CD14-positive monocyte (primary cell): ENCODE data around the gene PRKCA. TPM values are rescaled to one million over a fixed set of nuclear protein-coding genes. Genes with fewer than 3 reads are reported as not detected.

Experiments used
- DNase-seq, 3 donors: peaks; one replicate each; pipeline ENCODE4 v3.0.0-alpha.2; 2011 to 2022
- H2AFZ ChIP-seq: 2 replicates; pipeline ENCODE4 v1.6.0; 2012; ENCODE audit warnings: mild to moderate bottlenecking, low read depth, low read length, inconsistent platforms; ENCODE audit not compliant: insufficient read depth, poor library complexity, severe bottlenecking
- H3K27ac ChIP-seq, 2 donors: 1 replicate in 1 of 2; 2 replicates in 1 of 2; pipeline ENCODE4 v1.5.1; 2012 to 2013; ENCODE audit warnings: low read length in 2 of 2, control low read depth in 1 of 2, inconsistent platforms in 1 of 2, low read depth in 1 of 2, mild to moderate bottlenecking in 1 of 2
- H3K27me3 ChIP-seq, 2 donors: one replicate each; pipeline versions ENCODE4 v1.6.0 to v1.6.1; 2011 to 2013; ENCODE audit warnings: low read length in 2 of 2; ENCODE audit not compliant: control insufficient read depth in 2 of 2, insufficient read depth in 2 of 2
- H3K36me3 ChIP-seq, 2 donors: replicated peaks in 1 of 2; 1 replicate in 1 of 2; 2 replicates in 1 of 2; pipeline versions ENCODE4 v1.5.1 to v1.6.1; 2012 to 2013; ENCODE audit warnings: low read length in 2 of 2, control low read depth in 1 of 2, inconsistent platforms in 1 of 2, mild to moderate bottlenecking in 1 of 2; ENCODE audit not compliant: insufficient read depth in 2 of 2, control insufficient read depth in 1 of 2
- H3K4me1 ChIP-seq, 2 donors: 1 replicate in 1 of 2; 2 replicates in 1 of 2; pipeline versions ENCODE4 v1.5.1 to v1.6.1; 2012 to 2013; ENCODE audit warnings: low read length in 2 of 2, control low read depth in 1 of 2, inconsistent platforms in 1 of 2, mild to moderate bottlenecking in 1 of 2, moderate library complexity in 1 of 2; ENCODE audit not compliant: insufficient read depth in 2 of 2, control insufficient read depth in 1 of 2
- H3K4me2 ChIP-seq: replicated peaks from 2 replicates; pipeline ENCODE3; 2012; ENCODE audit warnings: low read length, moderate library complexity, mild to moderate bottlenecking; ENCODE audit not compliant: poor library complexity, severe bottlenecking; ENCODE audit errors: extremely low read depth
- H3K4me3 ChIP-seq, 3 experiments: fragments of 200-600 bp in 1 of 3; sonication (generic) in 1 of 3; replicated peaks in 1 of 3; 1 replicate in 2 of 3; 2 replicates in 1 of 3; pipeline ENCODE4 v1.5.1; 2011 to 2013; ENCODE audit warnings: low read length in 3 of 3, mild to moderate bottlenecking in 3 of 3, control low read depth in 2 of 3, low read depth in 2 of 3, inconsistent platforms in 1 of 3, moderate library complexity in 1 of 3
- H3K79me2 ChIP-seq: 2 replicates; pipeline ENCODE4 v1.6.0; 2012; ENCODE audit warnings: mild to moderate bottlenecking, control low read depth, inconsistent platforms, low read length, moderate library complexity; ENCODE audit not compliant: insufficient read depth
- H3K9ac ChIP-seq: 2 replicates; pipeline ENCODE4 v1.6.0; 2017; ENCODE audit warnings: low read length, mild to moderate bottlenecking; ENCODE audit not compliant: insufficient read depth, poor library complexity, severe bottlenecking
- H3K9me3 ChIP-seq, 2 donors: replicated peaks in 1 of 2; 1 replicate in 1 of 2; 2 replicates in 1 of 2; pipeline versions ENCODE4 v1.5.1 to v1.6.1; 2012 to 2013; ENCODE audit warnings: low read length in 2 of 2, control low read depth in 1 of 2; ENCODE audit not compliant: control insufficient read depth in 1 of 2, insufficient read depth in 1 of 2
- H4K20me1 ChIP-seq: 2 replicates; pipeline ENCODE4 v1.6.0; 2012; ENCODE audit warnings: mild to moderate bottlenecking, low read length, control low read depth, moderate library complexity; ENCODE audit not compliant: insufficient read depth
- H3K27ac Mint-ChIP-seq, 7 donors: one replicate each; pipeline ENCODE4 v1.8.0; 2020; ENCODE audit warnings: mild to moderate bottlenecking in 7 of 7, mixed read lengths in 7 of 7, moderate library complexity in 6 of 7, inconsistent platforms in 2 of 7
- H3K27me3 Mint-ChIP-seq, 3 donors: one replicate each; pipeline ENCODE4 v1.8.0; 2021 to 2022; ENCODE audit warnings: low read depth in 3 of 3, mild to moderate bottlenecking in 3 of 3, mixed read lengths in 3 of 3, moderate library complexity in 3 of 3, inconsistent platforms in 1 of 3
- H3K36me3 Mint-ChIP-seq, 2 donors: one replicate each; pipeline ENCODE4 v1.8.0; 2020; ENCODE audit warnings: mixed read lengths in 2 of 2, inconsistent platforms in 1 of 2, mild to moderate bottlenecking in 1 of 2
- H3K4me1 Mint-ChIP-seq: one replicate; pipeline ENCODE4 v1.8.0; 2020; ENCODE audit warnings: mild to moderate bottlenecking, mixed read lengths
- H3K4me3 Mint-ChIP-seq, 2 donors: one replicate each; pipeline ENCODE4 v1.8.0; 2020; ENCODE audit warnings: mild to moderate bottlenecking in 2 of 2, mixed read lengths in 2 of 2, moderate library complexity in 1 of 2
- H3K9me3 Mint-ChIP-seq, 7 donors: one replicate each; pipeline ENCODE4 v1.8.0; 2020 to 2022; ENCODE audit warnings: mixed read lengths in 7 of 7, mild to moderate bottlenecking in 6 of 7, moderate library complexity in 6 of 7, inconsistent platforms in 2 of 7
- CTCF ChIP-seq: fragments of 200-600 bp; IDR thresholded peaks from one replicate; pipeline ENCODE4 v1.8.0; 2022; ENCODE audit warnings: antibody characterized with exemption, mild to moderate bottlenecking
- WGBS: methylation state at CpG from one replicate; pipeline ENCODE4 v1.1.5; 2013; ENCODE audit warnings: missing lambda C conversion rate; ENCODE audit not compliant: insufficient coverage; 5-methylcytosine and 5-hydroxymethylcytosine counted together
- intact Hi-C, 2 donors: fragments of 100-400 bp; cut with micrococcal nuclease; formaldehyde crosslinking; loops; one replicate each; pipeline versions ENCODE4 v1.15.0 to v1.15.1; 2023
- polyA plus RNA-seq, 3 donors: library from polyadenylated mRNA; depleted of rRNA in 1 of 3; unstranded in 2 of 3; stranded (reverse) in 1 of 3; fragments of 300-500 nt in 2 of 3; fragments of >200 nt in 1 of 3; fragmentation: Illumina TruSeq in 2 of 3; gene quantifications; 1 replicate in 2 of 3; 2 replicates in 1 of 3; pipeline ENCODE4 v1.2.3, GENCODE V29; 2012 to 2021

The PRKCA gene
- polyA plus RNA-seq, 3 donors: 0.22 to 7.1 (median 0.30) TPM

- Histone ChIP-seq H4K20me1 (no peaks in the 10 kb centered on the region), H3K9me3 (peaks cover 10 to 29% of the 10 kb centered on the region in 2 donors), H3K4me3 (no peak overlapping the region), H3K79me2 (no peaks in the 10 kb centered on the region), H3K4me2 (no peak overlapping the region), H3K4me1 (peaks cover 15 to 19% of the 10 kb centered on the region in 2 donors), H3K27me3 (no peaks in the 10 kb centered on the region), H2AFZ (no peak overlapping the region), H3K27ac (no peak overlapping the region), H3K36me3 (peaks cover 0 to 5% of the 10 kb centered on the region in 2 donors), H3K9ac (no peak overlapping the region)
- no peak for TF ChIP-seq CTCF
- intact Hi-C loops: loop anchor here in 1 of 2 donors (10.0 kb wide), 1 partner anchor 225 kb away; no protein-coding TSS in a partner anchor
- H3K36me3 Mint-ChIP-seq: peaks cover 16 to 25% of the 10 kb centered on the region in 2 donors
- H3K4me1 Mint-ChIP-seq: peaks cover 21% of the 10 kb centered on the region
- no peak overlapping the region for H3K27ac Mint-ChIP-seq
- WGBS: 98% methylated on average over 5 of the region's 5 CpGs
- no peak for DNase-seq
- H3K9me3 Mint-ChIP-seq: peaks cover 12 to 33% (median 30%) of the 10 kb centered on the region in 7 donors
- H3K4me3 Mint-ChIP-seq: no peak overlapping the region
- H3K27me3 Mint-ChIP-seq: peaks cover 0 to 2% (median 0%) of the 10 kb centered on the region in 3 donors
Measured at GRCh38 chr17:66549731-66550207, 247.4 kb downstream of the PRKCA start.

GRCh38 chr17:66551839-66552238 is 249.4 kb downstream of the PRKCA start:
- H3K36me3 Mint-ChIP-seq: peaks cover 17 to 31% of the 10 kb centered on the region in 2 donors

More at GRCh38 chr17:66551839-66552238, 249.4 kb downstream of the PRKCA start:
- Histone ChIP-seq H3K79me2 (no peaks in the 10 kb centered on the region), H3K4me2 (no peak overlapping the region), H3K4me1 (peaks cover 15 to 19% of the 10 kb centered on the region in 2 donors), H3K27ac (no peak overlapping the region), H4K20me1 (no peaks in the 10 kb centered on the region), H3K4me3 (no peak overlapping the region), H3K9ac (no peak overlapping the region), H3K27me3 (no peaks in the 10 kb centered on the region), H2AFZ (no peak overlapping the region), H3K9me3 (peaks cover 10 to 20% of the 10 kb centered on the region in 2 donors), H3K36me3 (peaks cover 0 to 5% of the 10 kb centered on the region in 2 donors)
- intact Hi-C loops: no loop called here
- TF ChIP-seq CTCF: no peak
- H3K4me3 Mint-ChIP-seq: no peak overlapping the region
- no peak for DNase-seq
- H3K4me1 Mint-ChIP-seq: peaks cover 21% of the 10 kb centered on the region
- peaks cover 9 to 21% (median 17%) of the 10 kb centered on the region in 7 donors for H3K9me3 Mint-ChIP-seq
- peaks cover 0 to 2% (median 0%) of the 10 kb centered on the region in 3 donors for H3K27me3 Mint-ChIP-seq
- no peak overlapping the region for H3K27ac Mint-ChIP-seq
- WGBS: 100% methylated on average over 1 of the region's 2 CpGs
